ENCODE results near the gene HOXB9.
A peak's percentile ranks its signal among the peaks of the same experiment; 100 is the strongest.

HOXB9 gene

GRCh38 chr17:48626245-48627117, at the start of gene HOXB9:
HOXB9 (minus strand) TSS chr17:48626358; CDS start chr17:48626269, 89 bp downstream.
- DNase-seq (ENCODE audit: extremely low spot score), result peak; percentile 92
- ChIA-PET POLR2A (interaction anchor here (0.8 to 4.0 kb wide), 15 partner anchors 10 to 470 kb away, joined by 3 to 23 read pairs (median 4); partner anchors contain the start of genes HOXB13 and HOXB8), CTCF (interaction anchor here (0.8 to 3.1 kb wide), 2 partner anchors 10 to 14 kb away, joined by 3 to 23 read pairs; no protein-coding TSS in a partner anchor)

GRCh38 chr17:48672340-48672739, 46.2 kb upstream of the HOXB9 start:
- ChIA-PET POLR2A (no interaction called here), CTCF (interaction anchor here (0.7 to 1.7 kb wide), 12 partner anchors 8 to 206 kb away, joined by 3 to 13 read pairs (median 5); partner anchors contain the start of gene HOXB13)
- no peak for DNase-seq (ENCODE audit: extremely low spot score)
- TF ChIP-seq CTBP1 (IDR thresholded peaks at IDR 0.05; ENCODE audit: borderline replicate concordance) (no peak), SUZ12 (IDR thresholded peaks at IDR 0.05) (no peak), ZNF384 (IDR thresholded peaks at IDR 0.05) (no peak), SP1 (IDR thresholded peaks at IDR 0.05) (no peak), FOXM1 (IDR thresholded peaks at IDR 0.05; ENCODE audit: borderline replicate concordance) (no peak), NFRKB (IDR thresholded peaks at IDR 0.05) (no peak), PKNOX1 (IDR thresholded peaks at IDR 0.05) (no peak), HDGF (IDR thresholded peaks at IDR 0.05; ENCODE audit: borderline replicate concordance) (no peak), LEF1 (IDR thresholded peaks at IDR 0.05; ENCODE audit: borderline replicate concordance) (no peak), TARDBP (IDR thresholded peaks at IDR 0.05) (no peak), FOXA1 (IDR thresholded peaks at IDR 0.05) (no peak), L3MBTL2 (conservative IDR thresholded peaks at IDR 0.05) (no peak)

More at GRCh38 chr17:48626245-48627117, at the start of gene HOXB9:
- TF ChIP-seq FOXM1 (IDR thresholded peaks at IDR 0.05; ENCODE audit: borderline replicate concordance), result peak; percentile 96
- TF ChIP-seq ELF4 (IDR thresholded peaks at IDR 0.05), result no peak
- no peak for TF ChIP-seq FOXK2 (IDR thresholded peaks at IDR 0.05)
- peak; percentile 99 for TF ChIP-seq PKNOX1 (IDR thresholded peaks at IDR 0.05)
- TF ChIP-seq ARNT (IDR thresholded peaks at IDR 0.05), result peak; percentile 85
- TF ChIP-seq LEF1 (IDR thresholded peaks at IDR 0.05; ENCODE audit: borderline replicate concordance), result peak; percentile 84
- peak; percentile 99 for TF ChIP-seq CTBP1 (IDR thresholded peaks at IDR 0.05; ENCODE audit: borderline replicate concordance)

GRCh38 chr17:48671697-48672171, 45.6 kb upstream of the HOXB9 start:
- DNase-seq (ENCODE audit: extremely low spot score), result peak; percentile 78
- TF ChIP-seq ZNF384 (IDR thresholded peaks at IDR 0.05), result no peak
- no peak for TF ChIP-seq FOXM1 (IDR thresholded peaks at IDR 0.05; ENCODE audit: borderline replicate concordance)
- TF ChIP-seq BHLHE40 (IDR thresholded peaks at IDR 0.05; ENCODE audit: borderline replicate concordance), result no peak
- ChIA-PET POLR2A (interaction anchor here (0.8 kb wide), 3 partner anchors 56 to 221 kb away, joined by 3 read pairs; partner anchors contain the start of gene ATP5MC1), CTCF (interaction anchor here (0.6 to 1.7 kb wide), 17 partner anchors 9 to 804 kb away, joined by 3 to 13 read pairs (median 5); partner anchors contain the start of gene HOXB13)

GRCh38 chr17:48663134-48663924, 37.2 kb upstream of the HOXB9 start:
- DNase-seq (ENCODE audit: extremely low spot score), result peak; percentile 52
- ChIA-PET CTCF (interaction anchor here (0.6 to 1.8 kb wide), 6 partner anchors 8 to 368 kb away, joined by 3 to 12 read pairs (median 4); no protein-coding TSS in a partner anchor), POLR2A (no interaction called here)
- TF ChIP-seq SP1 (IDR thresholded peaks at IDR 0.05) (no peak), ELF4 (IDR thresholded peaks at IDR 0.05) (no peak), HDGF (IDR thresholded peaks at IDR 0.05; ENCODE audit: borderline replicate concordance) (no peak), ARNT (IDR thresholded peaks at IDR 0.05) (no peak), ZNF384 (IDR thresholded peaks at IDR 0.05) (no peak), TARDBP (IDR thresholded peaks at IDR 0.05) (no peak), L3MBTL2 (conservative IDR thresholded peaks at IDR 0.05) (no peak), NFRKB (IDR thresholded peaks at IDR 0.05) (no peak), FOXM1 (IDR thresholded peaks at IDR 0.05; ENCODE audit: borderline replicate concordance) (no peak)

- ChIA-PET CTCF (interaction anchor here (1.6 kb wide), 1 partner anchor 19 kb away, joined by 6 read pairs; no protein-coding TSS in a partner anchor), POLR2A (interaction anchor here (1.2 kb wide), 1 partner anchor 12 kb away, joined by 3 read pairs; no protein-coding TSS in a partner anchor)
- no peak for DNase-seq (ENCODE audit: extremely low spot score)
These were observed 29.8 kb upstream of the HOXB9 start for GRCh38 chr17:48655913-48656312.

More at GRCh38 chr17:48655913-48656312, 29.8 kb upstream of the HOXB9 start:
- TF ChIP-seq LEF1 (IDR thresholded peaks at IDR 0.05; ENCODE audit: borderline replicate concordance), result no peak
- TF ChIP-seq BHLHE40 (IDR thresholded peaks at IDR 0.05; ENCODE audit: borderline replicate concordance), result no peak
- TF ChIP-seq ARNT (IDR thresholded peaks at IDR 0.05), result no peak
- TF ChIP-seq FOXA1 (IDR thresholded peaks at IDR 0.05), result no peak
- TF ChIP-seq SUZ12 (IDR thresholded peaks at IDR 0.05), result no peak
- TF ChIP-seq NFRKB (IDR thresholded peaks at IDR 0.05), result no peak
- no peak for TF ChIP-seq TARDBP (IDR thresholded peaks at IDR 0.05)
- TF ChIP-seq L3MBTL2 (conservative IDR thresholded peaks at IDR 0.05), result no peak
- no peak for TF ChIP-seq FOXM1 (IDR thresholded peaks at IDR 0.05; ENCODE audit: borderline replicate concordance)
- no peak for TF ChIP-seq PKNOX1 (IDR thresholded peaks at IDR 0.05)
- TF ChIP-seq FOXK2 (IDR thresholded peaks at IDR 0.05), result no peak
- no peak for TF ChIP-seq HDGF (IDR thresholded peaks at IDR 0.05; ENCODE audit: borderline replicate concordance)
- no peak for TF ChIP-seq ELF4 (IDR thresholded peaks at IDR 0.05)
- TF ChIP-seq ZNF384 (IDR thresholded peaks at IDR 0.05), result no peak
- no peak for TF ChIP-seq CTBP1 (IDR thresholded peaks at IDR 0.05; ENCODE audit: borderline replicate concordance)
- TF ChIP-seq SP1 (IDR thresholded peaks at IDR 0.05), result no peak
